Aortic smooth muscle cell (primary cell): ENCODE data around the gene MAGI3. TPM values are rescaled to one million over a fixed set of nuclear protein-coding genes. Genes with fewer than 3 reads are reported as not detected.

ENCODE experiments used
- total RNA-seq: library from RNA; depleted of rRNA; stranded (reverse); fragments of >200 nt; gene quantifications from 2 replicates; pipeline ENCODE4 v1.2.3, GENCODE V29; 2014

The MAGI3 gene
- total RNA-seq, result 10.0 and 12.4 TPM in 2 replicates

GRCh38 chr1:113389953-113390834 lies at the start of gene MAGI3:
MAGI3 (plus strand) TSS chr1:113390515; CDS start chr1:113391034, 519 bp downstream.

